HG03103 (cell line): Measurements from ENCODE around the gene TRPM2.
"Not testable (repeated sequence)": the region's sequence is repeated elsewhere in the genome, so short reads cannot be mapped to it uniquely, and the experiment has no call there.

Experiments
- ATAC-seq: cut with Tn5 transposase; IDR thresholded peaks from one replicate; pipeline ENCODE4 v1.9.1; 2021; ENCODE audit warnings: low read depth; ENCODE audit not compliant: unreplicated experiment

The TRPM2 gene

GRCh38 chr21:44405948-44406872 lies 52.8 kb downstream of the TRPM2 start:
- no peak for ATAC-seq

- ATAC-seq: no peak
Observed at GRCh38 chr21:44406953-44407352, 53.5 kb downstream of the TRPM2 start.

GRCh38 chr21:44407493-44407892 lies 54.1 kb downstream of the TRPM2 start:
- ATAC-seq: no peak

GRCh38 chr21:44408226-44408625 lies 54.8 kb downstream of the TRPM2 start:
- no peak for ATAC-seq

GRCh38 chr21:44413566-44414290 lies 60.3 kb downstream of the TRPM2 start:
- no peak for ATAC-seq

GRCh38 chr21:44414291-44415072 lies 61.1 kb downstream of the TRPM2 start:
- no peak for ATAC-seq

- no peak for ATAC-seq
Observed at GRCh38 chr21:44415073-44416025, 61.9 kb downstream of the TRPM2 start.

- no peak for ATAC-seq
Observed at GRCh38 chr21:44416193-44416592, 62.8 kb downstream of the TRPM2 start.

GRCh38 chr21:44417621-44418107 lies 64.2 kb downstream of the TRPM2 start:
- ATAC-seq: not testable (repeated sequence)

- no peak for ATAC-seq
Observed at GRCh38 chr21:44418108-44418875, 64.9 kb downstream of the TRPM2 start.

- no peak for ATAC-seq
Observed at GRCh38 chr21:44418876-44419230, 65.4 kb downstream of the TRPM2 start.

- no peak for ATAC-seq
Observed at GRCh38 chr21:44419679-44420078, 66.3 kb downstream of the TRPM2 start.

GRCh38 chr21:44420416-44421205 lies 67.2 kb downstream of the TRPM2 start:
- ATAC-seq: no peak

GRCh38 chr21:44421901-44422840 lies 68.8 kb downstream of the TRPM2 start:
- no peak for ATAC-seq

GRCh38 chr21:44423312-44423821 lies 69.9 kb downstream of the TRPM2 start:
- no peak for ATAC-seq

- ATAC-seq: no peak
Observed at GRCh38 chr21:44423941-44424607, 70.7 kb downstream of the TRPM2 start.
